Spleen (tissue), 11 donors: Measurements from ENCODE around the gene TSHZ2. TPM values are rescaled to one million over a fixed set of nuclear protein-coding genes. Genes with fewer than 3 reads are reported as not detected.

Source experiments
- DNase-seq: peaks from one replicate; pipeline ENCODE4 v3.0.0-alpha.2; 2020
- H3K27ac ChIP-seq, 8 donors: fragments of 200-600 bp; sonication (generic) in 7 of 8; 1 replicate in 4 of 8; 2 replicates in 4 of 8; pipeline versions ENCODE4 v1.5.0 to v1.8.0; 2016 to 2021; ENCODE audit warnings: inconsistent platforms in 4 of 8, mild to moderate bottlenecking in 4 of 8, moderate library complexity in 1 of 8
- H3K27me3 ChIP-seq, 7 donors: fragments of 200-600 bp; sonication (generic) in 6 of 7; replicated peaks in 1 of 7; 1 replicate in 4 of 7; 2 replicates in 3 of 7; pipeline versions ENCODE4 v1.5.0 to v1.8.0; 2016 to 2021; ENCODE audit warnings: inconsistent platforms in 3 of 7, mild to moderate bottlenecking in 1 of 7
- H3K36me3 ChIP-seq, 6 donors: fragments of 200-600 bp; sonication (generic) in 5 of 6; 1 replicate in 4 of 6; 2 replicates in 2 of 6; pipeline versions ENCODE4 v1.5.0 to v1.8.0; 2016 to 2021; ENCODE audit warnings: inconsistent platforms in 2 of 6
- H3K4me1 ChIP-seq, 6 donors: fragments of 200-600 bp; sonication (generic) in 5 of 6; 1 replicate in 3 of 6; 2 replicates in 3 of 6; pipeline versions ENCODE4 v1.5.0 to v1.8.0; 2016 to 2021; ENCODE audit warnings: inconsistent platforms in 3 of 6
- H3K4me3 ChIP-seq, 8 donors: fragments of 200-600 bp; sonication (generic) in 7 of 8; 1 replicate in 4 of 8; 2 replicates in 4 of 8; pipeline versions ENCODE4 v1.5.0 to v1.8.0; 2016 to 2021; ENCODE audit warnings: inconsistent platforms in 4 of 8, mild to moderate bottlenecking in 4 of 8, moderate library complexity in 2 of 8
- H3K9me3 ChIP-seq, 8 donors: fragments of 200-600 bp; sonication (generic) in 7 of 8; 1 replicate in 4 of 8; 2 replicates in 4 of 8; pipeline versions ENCODE4 v1.5.0 to v1.8.0; 2016 to 2021; ENCODE audit warnings: inconsistent platforms in 4 of 8
- CTCF ChIP-seq, 11 experiments: fragments of 200-600 bp in 7 of 11; fragments of 450-650 bp in 4 of 11; sonication (generic) in 4 of 11; IDR thresholded peaks in 8 of 11; conservative IDR thresholded peaks in 3 of 11; 1 replicate in 7 of 11; 2 replicates in 4 of 11; pipeline versions ENCODE4 v1.4.0 to v1.8.0; 2016 to 2021; ENCODE audit warnings: antibody characterized with exemption in 11 of 11, inconsistent platforms in 4 of 11, mild to moderate bottlenecking in 1 of 11
- POLR2A ChIP-seq, 3 donors: fragments of 450-650 bp; IDR thresholded peaks; one replicate each; pipeline ENCODE4 v1.5.1; 2017; ENCODE audit warnings: antibody characterized with exemption in 3 of 3, mild to moderate bottlenecking in 1 of 3
- POLR2AphosphoS5 ChIP-seq, 3 donors: sonication (generic); formaldehyde crosslinking; IDR thresholded peaks; one replicate each; pipeline ENCODE4 v1.5.1; 2017; ENCODE audit warnings: antibody characterized with exemption in 3 of 3
- WGBS, 5 donors: extraction: QIAGEN DNeasy Blood & Tissue Kit in 3 of 5; methylation state at CpG; one replicate each; pipeline versions ENCODE4 v1.1.5 to v1.1.7; 2013 to 2018; 5-methylcytosine and 5-hydroxymethylcytosine counted together
- intact Hi-C: fragments of 100-400 bp; cut with DNase I; formaldehyde crosslinking; loops from one replicate; pipeline ENCODE4 v1.15.0; 2023; ENCODE audit warnings: low total_unique reads
- polyA plus RNA-seq, 3 donors: library from polyadenylated mRNA; stranded (reverse); fragments of 200-250 nt; gene quantifications; one replicate each; pipeline ENCODE4 v1.2.1, GENCODE V29; 2013
- total RNA-seq, 7 donors: library from RNA; depleted of rRNA in 3 of 7; stranded (reverse); fragments of >200 nt in 3 of 7; fragmentation: NEBNext Ultra II Directional in 4 of 7; extraction: Animal tissue kit (Norgen Biotek cat#: 25700) in 4 of 7; gene quantifications; one replicate each; pipeline versions ENCODE4 v1.1.0 to v1.2.1, GENCODE V29; 2016 to 2021
- donor health status: healthy with polysubstance abuse.
- donor health status: DM: no; HTN: no; CAD: no; lungs with moderate emphysema.
- donor health status: DM: no; HTN: no; CAD: no.
- donor health status: Bipolar disorder and iron deficiency.
- donor health status: healthy.
- donor health status: DM: no; HTN: no; CAD: no.
- donor health status: DM: yes; HTN: yes; CAD: no.

Gene TSHZ2
- total and polyA plus RNA-seq, 10 donors: 0.86 to 19.2 (median 15.7) TPM

GRCh38 chr20:52953020-52953419 lies 19.1 kb upstream of the TSHZ2 start:
- Histone ChIP-seq H3K4me3 (no peak overlapping the region), H3K4me1 (no peaks in the 10 kb centered on the region), H3K27me3 (no peaks in the 10 kb centered on the region), H3K36me3 (no peaks in the 10 kb centered on the region), H3K9me3 (no peaks in the 10 kb centered on the region), H3K27ac (no peak overlapping the region)
- WGBS, 5 donors: 82 to 90% (median 87%) methylated on average over 1 of the region's 1 CpG
- TF ChIP-seq POLR2A (IDR thresholded peaks at IDR 0.05) (no peak), CTCF (IDR thresholded peaks at IDR 0.05 in 8 of 11, conservative IDR thresholded peaks at IDR 0.05 in 3 of 11) (no peak), POLR2AphosphoS5 (IDR thresholded peaks at IDR 0.05) (no peak)
- no peak for DNase-seq
- intact Hi-C loops: no loop called here

GRCh38 chr20:52954849-52955248 lies 17.3 kb upstream of the TSHZ2 start:
- H3K27me3 ChIP-seq: no peaks in the 10 kb centered on the region
- DNase-seq: no peak
- no peaks in the 10 kb centered on the region for H3K9me3 ChIP-seq
- TF ChIP-seq POLR2AphosphoS5 (IDR thresholded peaks at IDR 0.05): no peak
- TF ChIP-seq POLR2A (IDR thresholded peaks at IDR 0.05): no peak
- no peak for TF ChIP-seq CTCF (IDR thresholded peaks at IDR 0.05 in 8 of 11, conservative IDR thresholded peaks at IDR 0.05 in 3 of 11)
- WGBS, 5 donors: 75 to 88% (median 84%) methylated on average over 6 of the region's 6 CpGs
- H3K36me3 ChIP-seq: no peaks in the 10 kb centered on the region
- H3K4me3 ChIP-seq: no peak overlapping the region
- no peak overlapping the region for H3K27ac ChIP-seq
- no peaks in the 10 kb centered on the region for H3K4me1 ChIP-seq
- intact Hi-C loops: no loop called here

- Histone ChIP-seq H3K27me3 (peaks cover 0 to 6% (median 0%) of the 10 kb centered on the region in 7 donors), H3K4me1 (no peaks in the 10 kb centered on the region), H3K27ac (no peak overlapping the region), H3K4me3 (no peak overlapping the region), H3K36me3 (no peaks in the 10 kb centered on the region), H3K9me3 (no peaks in the 10 kb centered on the region)
- intact Hi-C loops: no loop called here
- WGBS, 5 donors: 59 to 75% (median 65%) methylated on average over 4 of the region's 4 CpGs
- TF ChIP-seq POLR2A (IDR thresholded peaks at IDR 0.05) (no peak), CTCF (IDR thresholded peaks at IDR 0.05 in 8 of 11, conservative IDR thresholded peaks at IDR 0.05 in 3 of 11) (no peak), POLR2AphosphoS5 (IDR thresholded peaks at IDR 0.05) (no peak)
- DNase-seq: no peak
Observed at GRCh38 chr20:52958211-52958610, 13.9 kb upstream of the TSHZ2 start.

GRCh38 chr20:52959125-52959524 lies 13.0 kb upstream of the TSHZ2 start:
- WGBS, 5 donors: 33 to 53% (median 45%) methylated on average over 5 of the region's 5 CpGs
- no peaks in the 10 kb centered on the region for H3K36me3 ChIP-seq
- H3K27me3 ChIP-seq: peaks cover 0 to 6% (median 0%) of the 10 kb centered on the region in 7 donors
- H3K4me3 ChIP-seq: no peak overlapping the region
- no peak overlapping the region for H3K27ac ChIP-seq
- H3K4me1 ChIP-seq: no peaks in the 10 kb centered on the region
- H3K9me3 ChIP-seq: no peaks in the 10 kb centered on the region
- intact Hi-C loops: no loop called here
- DNase-seq: no peak
- no peak for TF ChIP-seq POLR2A (IDR thresholded peaks at IDR 0.05)
- TF ChIP-seq CTCF (IDR thresholded peaks at IDR 0.05 in 8 of 11, conservative IDR thresholded peaks at IDR 0.05 in 3 of 11): no peak
- no peak for TF ChIP-seq POLR2AphosphoS5 (IDR thresholded peaks at IDR 0.05)
